Vagina (tissue), 2 donors: Measurements from ENCODE around the gene NUDT16L1. TPM values are rescaled to one million over a fixed set of nuclear protein-coding genes. Genes with fewer than 3 reads are reported as not detected.

Experiments
- DNase-seq, 2 donors: peaks; one replicate each; pipeline ENCODE4 v3.0.0-alpha.2; 2017; ENCODE audit errors: extremely low spot score in 2 of 2
- H3K27ac ChIP-seq: fragments of 200-600 bp; sonication (generic); one replicate; pipeline ENCODE4 v1.5.1; 2019
- H3K27me3 ChIP-seq: fragments of 200-600 bp; sonication (generic); one replicate; pipeline ENCODE4 v1.5.1; 2019
- H3K36me3 ChIP-seq, 2 donors: fragments of 200-600 bp; sonication (generic); one replicate each; pipeline ENCODE4 v1.5.1; 2017 to 2019
- H3K4me1 ChIP-seq: fragments of 200-600 bp; sonication (generic); one replicate; pipeline ENCODE4 v1.5.1; 2019
- H3K4me3 ChIP-seq, 2 donors: fragments of 200-600 bp; sonication (generic); 1 replicate in 1 of 2; 2 replicates in 1 of 2; pipeline ENCODE4 v1.5.1; 2016 to 2019
- H3K9me3 ChIP-seq: fragments of 200-600 bp; sonication (generic); one replicate; pipeline ENCODE4 v1.5.1; 2019
- CTCF ChIP-seq, 3 experiments: fragments of 450-650 bp in 2 of 3; fragments of 200-600 bp in 1 of 3; sonication (generic) in 1 of 3; IDR thresholded peaks; one replicate each; pipeline ENCODE4 v1.5.1; 2017 to 2019; ENCODE audit warnings: antibody characterized with exemption in 3 of 3, mild to moderate bottlenecking in 2 of 3, moderate library complexity in 2 of 3
- POLR2A ChIP-seq, 2 donors: fragments of 450-650 bp; IDR thresholded peaks; one replicate each; pipeline ENCODE4 v1.6.1; 2017; ENCODE audit warnings: antibody characterized with exemption in 2 of 2, mild to moderate bottlenecking in 2 of 2, moderate library complexity in 2 of 2
- POLR2AphosphoS5 ChIP-seq, 2 donors: sonication (generic); formaldehyde crosslinking; IDR thresholded peaks; one replicate each; pipeline ENCODE4 v1.9.0; 2017; ENCODE audit warnings: antibody characterized with exemption in 2 of 2, mild to moderate bottlenecking in 2 of 2, low read depth in 1 of 2; ENCODE audit not compliant: insufficient read depth in 1 of 2
- intact Hi-C: fragments of 100-400 bp; cut with DNase I; formaldehyde crosslinking; loops from one replicate; pipeline ENCODE4 v1.15.1; 2023
- total RNA-seq: library from RNA; depleted of rRNA; stranded (reverse); fragments of >200 nt; gene quantifications from one replicate; pipeline ENCODE4 v1.2.3, GENCODE V29; 2016

The NUDT16L1 gene
- total RNA-seq, 1 donor from 2014 or later: 28.5 TPM

GRCh38 chr16:4699046-4699556 lies 5.7 kb downstream of the NUDT16L1 start:
- no peaks in the 10 kb centered on the region for H3K27me3 ChIP-seq
- peaks cover 26% of the 10 kb centered on the region for H3K4me1 ChIP-seq
- no peak for TF ChIP-seq POLR2A (IDR thresholded peaks at IDR 0.05)
- TF ChIP-seq POLR2AphosphoS5 (IDR thresholded peaks at IDR 0.05; ENCODE audit: insufficient read depth in 1 of 2, low read depth in 1 of 2): no peak
- TF ChIP-seq CTCF (IDR thresholded peaks at IDR 0.05): no peak
- no peaks in the 10 kb centered on the region for H3K9me3 ChIP-seq
- H3K27ac ChIP-seq: no peak overlapping the region
- DNase-seq: no peak
- peaks cover 0 to 40% of the 10 kb centered on the region in 2 donors for H3K36me3 ChIP-seq
- H3K4me3 ChIP-seq: no peak overlapping the region
- intact Hi-C loops: no loop called here

- Histone ChIP-seq H3K36me3 (peaks cover 0 to 52% of the 10 kb centered on the region in 2 donors), H3K9me3 (no peaks in the 10 kb centered on the region), H3K27ac (no peak overlapping the region), H3K4me1 (peaks cover 12% of the 10 kb centered on the region), H3K27me3 (no peaks in the 10 kb centered on the region), H3K4me3 (no peak overlapping the region)
- DNase-seq: no peak
- intact Hi-C loops: no loop called here
- TF ChIP-seq POLR2AphosphoS5 (IDR thresholded peaks at IDR 0.05; ENCODE audit: insufficient read depth in 1 of 2, low read depth in 1 of 2): no peak
- no peak for TF ChIP-seq CTCF (IDR thresholded peaks at IDR 0.05)
- TF ChIP-seq POLR2A (IDR thresholded peaks at IDR 0.05): no peak
These were observed 7.1 kb downstream of the NUDT16L1 start for GRCh38 chr16:4700380-4700996.

- H3K27ac ChIP-seq: no peak overlapping the region
- no peaks in the 10 kb centered on the region for H3K9me3 ChIP-seq
- no peaks in the 10 kb centered on the region for H3K27me3 ChIP-seq
- TF ChIP-seq POLR2AphosphoS5 (IDR thresholded peaks at IDR 0.05; ENCODE audit: insufficient read depth in 1 of 2, low read depth in 1 of 2) (no peak), CTCF (IDR thresholded peaks at IDR 0.05) (no peak), POLR2A (IDR thresholded peaks at IDR 0.05) (no peak)
- no peak for DNase-seq
- peaks cover 0 to 48% of the 10 kb centered on the region in 2 donors for H3K36me3 ChIP-seq
- H3K4me3 ChIP-seq: no peak overlapping the region
- H3K4me1 ChIP-seq: peaks cover 6% of the 10 kb centered on the region
- intact Hi-C loops: no loop called here
These were observed 7.8 kb downstream of the NUDT16L1 start for GRCh38 chr16:4700997-4701743.

GRCh38 chr16:4701791-4702465 lies 8.6 kb downstream of the NUDT16L1 start:
- Histone ChIP-seq H3K4me1 (no peaks in the 10 kb centered on the region), H3K36me3 (peaks cover 3 to 56% of the 10 kb centered on the region in 2 donors), H3K4me3 (no peak overlapping the region), H3K9me3 (no peaks in the 10 kb centered on the region), H3K27ac (no peak overlapping the region), H3K27me3 (no peaks in the 10 kb centered on the region)
- no peak for DNase-seq
- TF ChIP-seq POLR2A (IDR thresholded peaks at IDR 0.05) (no peak), CTCF (IDR thresholded peaks at IDR 0.05) (no peak), POLR2AphosphoS5 (IDR thresholded peaks at IDR 0.05; ENCODE audit: insufficient read depth in 1 of 2, low read depth in 1 of 2) (no peak)
- intact Hi-C loops: no loop called here
